Upper lobe of left lung (tissue), 6 donors: Measurements from ENCODE around the gene FAM13A. TPM values are rescaled to one million over a fixed set of nuclear protein-coding genes. Genes with fewer than 3 reads are reported as not detected.
"Not testable (repeated sequence)": the region's sequence is repeated elsewhere in the genome, so short reads cannot be mapped to it uniquely, and the experiment has no call there.

Source experiments
- ATAC-seq, 2 donors: fragments of 200-7000 bp; cut with Tn5 transposase; one replicate each; pipeline ENCODE4 v1.9.1; 2022; ENCODE audit warnings: mild to moderate bottlenecking in 2 of 2, moderate library complexity in 2 of 2; ENCODE audit not compliant: low FRiP score in 2 of 2
- DNase-seq, 2 donors: peaks; one replicate each; pipeline ENCODE4 v3.0.0-alpha.2; 2019 to 2020
- H3K27ac ChIP-seq, 4 donors: fragments of 200-600 bp; sonication (generic); one replicate each; pipeline ENCODE4 v1.5.1; 2016 to 2019
- H3K27me3 ChIP-seq, 4 donors: fragments of 200-600 bp; sonication (generic); one replicate each; pipeline ENCODE4 v1.5.1; 2017 to 2019
- H3K36me3 ChIP-seq, 4 donors: fragments of 200-600 bp; sonication (generic); one replicate each; pipeline ENCODE4 v1.5.1; 2016 to 2019
- H3K4me1 ChIP-seq, 4 donors: fragments of 200-600 bp; sonication (generic); one replicate each; pipeline ENCODE4 v1.5.1; 2018 to 2019
- H3K4me3 ChIP-seq, 4 donors: fragments of 200-600 bp; sonication (generic); one replicate each; pipeline ENCODE4 v1.5.1; 2017 to 2019; ENCODE audit warnings: mild to moderate bottlenecking in 2 of 4, moderate library complexity in 1 of 4
- H3K9me3 ChIP-seq, 4 donors: fragments of 200-600 bp; sonication (generic); one replicate each; pipeline ENCODE4 v1.5.1; 2018 to 2019
- CTCF ChIP-seq, 6 experiments: fragments of 450-650 bp in 4 of 6; fragments of 200-600 bp in 2 of 6; sonication (generic) in 2 of 6; IDR thresholded peaks; one replicate each; pipeline ENCODE4 v1.5.1; 2016 to 2019; ENCODE audit warnings: antibody characterized with exemption in 6 of 6
- EP300 ChIP-seq, 4 donors: sonication (generic); formaldehyde crosslinking; IDR thresholded peaks; one replicate each; pipeline ENCODE4 v1.5.1; 2017; ENCODE audit warnings: antibody characterized with exemption in 4 of 4, control low read depth in 2 of 4
- POLR2A ChIP-seq, 4 donors: fragments of 450-650 bp; IDR thresholded peaks; one replicate each; pipeline ENCODE4 v1.5.1; 2016 to 2017; ENCODE audit warnings: antibody characterized with exemption in 4 of 4, mild to moderate bottlenecking in 2 of 4
- POLR2AphosphoS5 ChIP-seq, 2 donors: sonication (generic); formaldehyde crosslinking; IDR thresholded peaks; one replicate each; pipeline ENCODE4 v1.5.1; 2017; ENCODE audit warnings: antibody characterized with exemption in 2 of 2
- WGBS, 2 donors: methylation state at CpG; one replicate each; pipeline ENCODE4 v1.1.5; 2017 to 2018; 5-methylcytosine and 5-hydroxymethylcytosine counted together
- total RNA-seq, 6 donors: library from RNA; depleted of rRNA in 4 of 6; stranded (reverse); fragments of >200 nt in 4 of 6; gene quantifications; one replicate each; pipeline versions ENCODE4 v1.1.0 to v1.2.1, GENCODE V29; 2016 to 2021
- donor health status: DM: no; HTN: no; CAD: no; lungs with moderate emphysema.
- donor health status: DM: no; HTN: yes; CAD: no; lungs with severe emphysema.

The FAM13A gene
- total RNA-seq, 6 donors from 2014 or later: 15.8 to 173 (median 34.1) TPM

GRCh38 chr4:88998891-88999290 lies 58.1 kb downstream of the FAM13A start:
- H3K4me3 ChIP-seq: no peak overlapping the region
- peaks cover 0 to 9% (median 0%) of the 10 kb centered on the region in 4 donors for H3K4me1 ChIP-seq
- ATAC-seq (no peak), DNase-seq (no peak)
- H3K27me3 ChIP-seq: no peaks in the 10 kb centered on the region
- TF ChIP-seq POLR2AphosphoS5 (IDR thresholded peaks at IDR 0.05): no peak
- TF ChIP-seq POLR2A (IDR thresholded peaks at IDR 0.05): no peak
- TF ChIP-seq CTCF (IDR thresholded peaks at IDR 0.05): no peak
- TF ChIP-seq EP300 (IDR thresholded peaks at IDR 0.05): no peak
- WGBS, 2 donors: 82 to 99% methylated on average over 3 of the region's 3 CpGs
- H3K9me3 ChIP-seq: no peaks in the 10 kb centered on the region
- H3K36me3 ChIP-seq: no peaks in the 10 kb centered on the region
- H3K27ac ChIP-seq: no peak overlapping the region

GRCh38 chr4:88998001-88998400 lies 59.0 kb downstream of the FAM13A start:
- ATAC-seq: no peak
- H3K4me3 ChIP-seq: no peak overlapping the region
- no peak overlapping the region for H3K27ac ChIP-seq
- H3K9me3 ChIP-seq: no peaks in the 10 kb centered on the region
- H3K36me3 ChIP-seq: no peaks in the 10 kb centered on the region
- no peaks in the 10 kb centered on the region for H3K27me3 ChIP-seq
- no peak for TF ChIP-seq POLR2AphosphoS5 (IDR thresholded peaks at IDR 0.05)
- TF ChIP-seq EP300 (IDR thresholded peaks at IDR 0.05): no peak
- TF ChIP-seq POLR2A (IDR thresholded peaks at IDR 0.05): no peak
- no peak for TF ChIP-seq CTCF (IDR thresholded peaks at IDR 0.05)
- H3K4me1 ChIP-seq: peaks cover 0 to 9% (median 0%) of the 10 kb centered on the region in 4 donors
- DNase-seq: no peak

- H3K9me3 ChIP-seq: no peaks in the 10 kb centered on the region
- TF ChIP-seq POLR2AphosphoS5 (IDR thresholded peaks at IDR 0.05) (no peak), EP300 (IDR thresholded peaks at IDR 0.05) (no peak), POLR2A (IDR thresholded peaks at IDR 0.05) (no peak), CTCF (IDR thresholded peaks at IDR 0.05) (no peak)
- no peaks in the 10 kb centered on the region for H3K4me1 ChIP-seq
- no peak for DNase-seq
- H3K27ac ChIP-seq: no peak overlapping the region
- peak in 1 of 2 donors; percentile 46 for ATAC-seq
- no peak overlapping the region for H3K4me3 ChIP-seq
- no peaks in the 10 kb centered on the region for H3K27me3 ChIP-seq
- H3K36me3 ChIP-seq: no peaks in the 10 kb centered on the region
- WGBS, 2 donors: 82 to 91% methylated on average over 1 of the region's 1 CpG
Observed at GRCh38 chr4:88995874-88996273, 61.1 kb downstream of the FAM13A start.

- not testable (repeated sequence) for H3K27me3 ChIP-seq, H3K27ac ChIP-seq, H3K9me3 ChIP-seq, DNase-seq, H3K36me3 ChIP-seq, H3K4me3 ChIP-seq, ATAC-seq, H3K4me1 ChIP-seq
- 75 to 100% methylated on average over 1 of the region's 1 CpG for WGBS, 2 donors
Observed at GRCh38 chr4:88995257-88995656, 61.7 kb downstream of the FAM13A start.

- Histone ChIP-seq H3K27me3 (no peaks in the 10 kb centered on the region), H3K9me3 (no peaks in the 10 kb centered on the region), H3K4me3 (no peak overlapping the region), H3K27ac (no peak overlapping the region), H3K4me1 (no peaks in the 10 kb centered on the region), H3K36me3 (no peaks in the 10 kb centered on the region)
- no peak for TF ChIP-seq POLR2A (IDR thresholded peaks at IDR 0.05)
- TF ChIP-seq POLR2AphosphoS5 (IDR thresholded peaks at IDR 0.05): no peak
- no peak for TF ChIP-seq EP300 (IDR thresholded peaks at IDR 0.05)
- no peak for TF ChIP-seq CTCF (IDR thresholded peaks at IDR 0.05)
- no peak for DNase-seq
- ATAC-seq: no peak
- 89 to 92% methylated on average over 2 of the region's 2 CpGs for WGBS, 2 donors
Observed at GRCh38 chr4:88993246-88993645, 63.7 kb downstream of the FAM13A start.
